ENCODE results near the gene STXBP5.

The STXBP5 gene

DNA sequence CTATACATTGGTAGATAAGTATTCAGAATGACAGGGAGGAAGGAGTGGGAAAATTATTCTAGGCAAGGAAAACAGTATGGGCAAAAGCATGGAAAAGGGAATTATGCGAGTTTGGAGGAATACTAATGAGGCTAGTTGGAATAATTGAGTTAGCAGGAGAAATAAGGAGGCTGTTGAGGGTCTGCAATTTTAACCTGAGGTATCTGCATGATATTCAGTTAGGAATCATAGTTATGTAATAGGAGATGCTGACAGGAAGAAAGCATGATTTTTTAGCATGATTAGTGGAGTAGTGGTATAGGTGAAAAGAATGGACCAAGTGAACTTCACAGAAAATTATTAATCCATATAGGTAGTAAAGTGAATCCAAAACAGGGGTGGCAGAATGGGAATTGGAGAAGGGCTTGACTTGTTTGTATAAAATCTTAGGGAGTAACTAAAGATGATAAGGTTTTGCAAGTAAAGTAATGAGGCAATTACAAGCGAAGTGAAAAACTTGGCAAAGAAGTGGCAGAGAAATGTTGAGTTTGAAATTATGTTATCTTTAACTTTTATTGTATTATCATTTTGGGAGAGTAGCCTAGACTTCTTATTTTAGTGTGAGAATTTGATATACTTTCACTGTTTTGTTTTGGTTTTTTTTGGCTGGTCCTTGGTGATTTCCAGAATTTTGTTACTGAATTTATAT is 5.7 kb downstream of the STXBP5 start:
- Mint-ChIP-seq H3K27me3 (ENCODE audit: low read depth) (peaks cover 5% of the 10 kb centered on the region), H3K4me3 (no peak overlapping the region), H3K36me3 (ENCODE audit: low read depth) (peaks cover 10% of the 10 kb centered on the region), H3K4me1 (peaks cover 18% of the 10 kb centered on the region), H3K27ac (no peak overlapping the region), H3K9me3 (no peaks in the 10 kb centered on the region)
- TF ChIP-seq, protein P1, sequence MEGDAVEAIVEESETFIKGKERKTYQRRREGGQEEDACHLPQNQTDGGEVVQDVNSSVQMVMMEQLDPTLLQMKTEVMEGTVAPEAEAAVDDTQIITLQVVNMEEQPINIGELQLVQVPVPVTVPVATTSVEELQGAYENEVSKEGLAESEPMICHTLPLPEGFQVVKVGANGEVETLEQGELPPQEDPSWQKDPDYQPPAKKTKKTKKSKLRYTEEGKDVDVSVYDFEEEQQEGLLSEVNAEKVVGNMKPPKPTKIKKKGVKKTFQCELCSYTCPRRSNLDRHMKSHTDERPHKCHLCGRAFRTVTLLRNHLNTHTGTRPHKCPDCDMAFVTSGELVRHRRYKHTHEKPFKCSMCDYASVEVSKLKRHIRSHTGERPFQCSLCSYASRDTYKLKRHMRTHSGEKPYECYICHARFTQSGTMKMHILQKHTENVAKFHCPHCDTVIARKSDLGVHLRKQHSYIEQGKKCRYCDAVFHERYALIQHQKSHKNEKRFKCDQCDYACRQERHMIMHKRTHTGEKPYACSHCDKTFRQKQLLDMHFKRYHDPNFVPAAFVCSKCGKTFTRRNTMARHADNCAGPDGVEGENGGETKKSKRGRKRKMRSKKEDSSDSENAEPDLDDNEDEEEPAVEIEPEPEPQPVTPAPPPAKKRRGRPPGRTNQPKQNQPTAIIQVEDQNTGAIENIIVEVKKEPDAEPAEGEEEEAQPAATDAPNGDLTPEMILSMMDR (IDR thresholded peaks at IDR 0.05; ENCODE audit: unreplicated experiment in 3 of 3), result no peak

DNA sequence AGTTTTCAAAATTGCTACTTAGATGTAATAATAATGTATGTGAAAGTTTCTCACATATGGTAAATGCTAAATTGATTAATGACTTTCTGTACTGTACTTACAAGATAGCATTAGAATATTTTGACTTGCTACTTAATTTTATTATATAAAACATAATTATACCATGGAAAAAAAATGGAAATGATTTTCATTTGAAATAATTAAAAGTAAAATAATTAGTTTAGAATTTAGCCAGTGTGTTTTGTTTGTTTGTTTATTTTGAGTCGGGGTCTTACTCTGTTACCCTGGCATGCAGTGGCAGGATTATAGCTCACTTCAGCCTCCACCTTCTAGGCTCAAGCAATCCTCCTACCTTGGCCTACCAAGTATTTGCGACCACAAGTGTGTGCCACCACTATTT is 7.1 kb downstream of the STXBP5 start:
- H3K9me3 Mint-ChIP-seq, result no peaks in the 10 kb centered on the region
- TF ChIP-seq, protein P1 (IDR thresholded peaks at IDR 0.05; ENCODE audit: unreplicated experiment in 3 of 3), result no peak
- no peak overlapping the region for H3K4me3 Mint-ChIP-seq

DNA sequence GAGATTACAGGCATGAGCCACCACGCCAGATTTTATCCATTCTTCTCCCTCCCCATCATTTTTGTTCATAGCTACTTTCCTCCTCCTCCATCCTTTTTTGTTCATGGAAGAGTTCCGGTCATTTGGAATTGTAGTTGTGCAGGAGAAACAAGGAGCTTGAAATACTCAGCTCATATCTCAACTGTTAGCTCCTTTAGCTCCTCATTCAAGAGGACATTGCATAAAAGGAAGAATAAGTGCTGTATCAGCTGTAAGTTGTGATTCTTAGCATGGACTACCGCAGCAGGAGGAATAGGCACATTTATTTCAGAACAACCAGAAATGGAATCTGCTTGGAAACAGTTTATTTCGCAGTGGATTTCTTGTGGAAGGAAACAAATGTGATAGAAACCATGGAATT is 7.6 kb downstream of the STXBP5 start:
- Mint-ChIP-seq H3K27me3 (ENCODE audit: low read depth) (peaks cover 5% of the 10 kb centered on the region), H3K27ac (no peak overlapping the region), H3K36me3 (ENCODE audit: low read depth) (peaks cover 10% of the 10 kb centered on the region), H3K4me3 (no peak overlapping the region), H3K4me1 (peaks cover 8% of the 10 kb centered on the region), H3K9me3 (no peaks in the 10 kb centered on the region)
- TF ChIP-seq, protein P1 (IDR thresholded peaks at IDR 0.05; ENCODE audit: unreplicated experiment in 3 of 3), result no peak

More for the DNA sequence above, 7.1 kb downstream of the STXBP5 start:
- Mint-ChIP-seq H3K36me3 (ENCODE audit: low read depth) (peaks cover 10% of the 10 kb centered on the region), H3K27ac (no peak overlapping the region), H3K4me1 (peaks cover 9% of the 10 kb centered on the region), H3K27me3 (ENCODE audit: low read depth) (peaks cover 5% of the 10 kb centered on the region)

GRCh38 chr6:147212622-147213021 is 8.4 kb downstream of the STXBP5 start:
- no peaks in the 10 kb centered on the region for H3K27me3 Mint-ChIP-seq (ENCODE audit: low read depth)
- peaks cover 10% of the 10 kb centered on the region for H3K36me3 Mint-ChIP-seq (ENCODE audit: low read depth)
- no peak overlapping the region for H3K27ac Mint-ChIP-seq
- H3K9me3 Mint-ChIP-seq, result no peaks in the 10 kb centered on the region
- TF ChIP-seq, protein P1 (IDR thresholded peaks at IDR 0.05; ENCODE audit: unreplicated experiment in 3 of 3), result no peak
- H3K4me3 Mint-ChIP-seq, result no peak overlapping the region
- H3K4me1 Mint-ChIP-seq, result peaks cover under 1% of the 10 kb centered on the region

DNA sequence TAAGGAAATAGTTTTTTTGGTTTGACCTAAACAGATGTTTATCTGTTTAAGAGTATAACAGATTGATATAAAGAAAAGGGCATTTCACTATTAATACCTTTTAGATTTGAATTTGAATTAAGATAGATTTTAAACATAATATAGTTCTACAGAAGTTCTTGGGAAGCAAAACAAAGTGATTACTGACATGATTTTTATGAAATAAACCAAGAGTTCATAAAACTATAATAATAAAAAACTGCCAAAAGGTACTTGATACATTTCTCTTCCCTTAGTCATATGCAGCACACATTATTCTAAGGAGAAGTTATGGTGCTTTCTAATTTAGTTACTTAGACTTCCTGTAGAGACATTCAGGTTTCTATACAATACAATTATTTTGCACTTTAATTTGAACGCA is 9.6 kb downstream of the STXBP5 start:
- peaks cover 13% of the 10 kb centered on the region for H3K36me3 Mint-ChIP-seq (ENCODE audit: low read depth)
- no peaks in the 10 kb centered on the region for H3K4me1 Mint-ChIP-seq

More for the DNA sequence above, 9.6 kb downstream of the STXBP5 start:
- no peak overlapping the region for H3K27ac Mint-ChIP-seq
- no peaks in the 10 kb centered on the region for H3K9me3 Mint-ChIP-seq
- no peaks in the 10 kb centered on the region for H3K27me3 Mint-ChIP-seq (ENCODE audit: low read depth)
- TF ChIP-seq, protein P1 (IDR thresholded peaks at IDR 0.05; ENCODE audit: unreplicated experiment in 3 of 3), result no peak
- no peak overlapping the region for H3K4me3 Mint-ChIP-seq

All from nephron (organoid).